Right hindlimb (tissue), 1 donor: ENCODE results near the gene SLC16A4.
"Not testable (repeated sequence)": the region's sequence is repeated elsewhere in the genome, so short reads cannot be mapped to it uniquely, and the experiment has no call there.

ENCODE experiments used
- DNase-seq: peaks from one replicate; pipeline ENCODE4 v3.0.0-alpha.2; 2018

SLC16A4 gene

GRCh38 chr1:110408488-110408887 lies 17.7 kb upstream of the SLC16A4 start:
- DNase-seq: no peak

GRCh38 chr1:110407260-110408210 lies 16.7 kb upstream of the SLC16A4 start, which contains the start of gene LAMTOR5:
Gene LAMTOR5, minus strand, starts transcription at chr1:110407694. Its CDS starts 74 bp downstream, at chr1:110407620.
- DNase-seq: peak; percentile 96

GRCh38 chr1:110406407-110406806 lies 15.6 kb upstream of the SLC16A4 start:
- not testable (repeated sequence) for DNase-seq

- no peak for DNase-seq
These were observed 13.6 kb upstream of the SLC16A4 start for GRCh38 chr1:110404401-110404800.

- DNase-seq: no peak
These were observed 13.0 kb upstream of the SLC16A4 start for GRCh38 chr1:110403805-110404204.

- not testable (repeated sequence) for DNase-seq
These were observed 5.6 kb upstream of the SLC16A4 start for GRCh38 chr1:110396259-110396958.

- DNase-seq: no peak
These were observed 3.6 kb upstream of the SLC16A4 start for GRCh38 chr1:110394493-110394820.

- DNase-seq: no peak
These were observed 3.1 kb upstream of the SLC16A4 start for GRCh38 chr1:110393691-110394492.

GRCh38 chr1:110393286-110393685 lies 2.5 kb upstream of the SLC16A4 start:
- no peak for DNase-seq

GRCh38 chr1:110390096-110390495 lies 730 bp downstream of the SLC16A4 start:
- DNase-seq: peak; percentile 45

- no peak for DNase-seq
These were observed 3.6 kb downstream of the SLC16A4 start for GRCh38 chr1:110387048-110387754.

GRCh38 chr1:110385369-110385768 lies 5.5 kb downstream of the SLC16A4 start:
- no peak for DNase-seq

GRCh38 chr1:110384581-110385321 lies 6.1 kb downstream of the SLC16A4 start:
- DNase-seq: no peak

GRCh38 chr1:110383251-110383990 lies 7.4 kb downstream of the SLC16A4 start:
- DNase-seq: no peak

- DNase-seq: no peak
These were observed 10.0 kb downstream of the SLC16A4 start for GRCh38 chr1:110380672-110381283.

GRCh38 chr1:110375490-110375889 lies 15.3 kb downstream of the SLC16A4 start:
- no peak for DNase-seq

- no peak for DNase-seq
These were observed 20.0 kb downstream of the SLC16A4 start for GRCh38 chr1:110370827-110371226.

- no peak for DNase-seq
These were observed 26.6 kb downstream of the SLC16A4 start for GRCh38 chr1:110364221-110364620.

- DNase-seq: no peak
These were observed 29.0 kb downstream of the SLC16A4 start for GRCh38 chr1:110361856-110362255.

GRCh38 chr1:110360431-110360830 lies 30.4 kb downstream of the SLC16A4 start:
- DNase-seq: no peak
